ENCODE measurements around the gene SLX1A. TPM values are rescaled to one million over a fixed set of nuclear protein-coding genes. Genes with fewer than 3 reads are reported as not detected.
"Not testable (repeated sequence)": the region's sequence is repeated elsewhere in the genome, so short reads cannot be mapped to it uniquely, and the experiment has no call there.

Gene SLX1A
- total and polyA plus RNA-seq, 5 donors from 2014 or later, result 50.3 to 136 (median 100) TPM

DNA sequence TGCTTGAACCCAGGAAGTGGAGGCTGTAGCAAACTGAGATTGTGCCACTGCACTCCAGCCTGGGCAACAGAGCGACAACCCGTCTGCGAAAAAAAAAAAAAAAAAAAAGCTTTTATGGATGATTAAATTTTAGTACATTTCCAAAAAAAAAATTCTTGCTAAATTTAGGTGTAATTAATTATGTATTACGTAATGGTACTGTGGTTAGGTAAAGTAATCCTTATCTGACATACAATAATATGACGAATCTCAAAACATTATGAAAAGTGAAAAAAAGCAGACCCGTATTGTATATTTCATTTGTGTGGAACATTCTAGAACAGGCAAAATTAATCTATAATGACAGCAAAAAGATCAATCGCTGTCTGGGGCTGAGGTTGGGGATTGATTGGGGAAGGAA is 20.6 kb upstream of the SLX1A start:
- no peaks in the 10 kb centered on the region for H3K4me1 ChIP-seq (ENCODE audit: control insufficient read depth, insufficient read depth, low read length, poor library complexity, severe bottlenecking)
- ATAC-seq (ENCODE audit: low read depth in 2 of 2), result no peak
- H3K27me3 Mint-ChIP-seq, result no peaks in the 10 kb centered on the region
- no peak for DNase-seq
- no peaks in the 10 kb centered on the region for H3K9me3 ChIP-seq (ENCODE audit: control insufficient read depth in 2 of 2, low read length in 2 of 2)
- no peak overlapping the region for H3K27ac Mint-ChIP-seq
- no peaks in the 10 kb centered on the region for H3K9me3 Mint-ChIP-seq
- H3K27me3 ChIP-seq (ENCODE audit: control insufficient read depth, insufficient read depth, low read length), result no peaks in the 10 kb centered on the region
- peaks cover 0 to 2% (median 0%) of the 10 kb centered on the region in 4 donors for H3K4me1 Mint-ChIP-seq
- H3K4me3 ChIP-seq (ENCODE audit: low read depth, low read length), result no peak overlapping the region
- no peaks in the 10 kb centered on the region for H3K36me3 ChIP-seq (ENCODE audit: control insufficient read depth, insufficient read depth, low read length)
- no peak overlapping the region for H3K4me3 Mint-ChIP-seq
- no peaks in the 10 kb centered on the region for H3K36me3 Mint-ChIP-seq
- H3K27ac ChIP-seq (ENCODE audit: insufficient read depth, low read length, poor library complexity, severe bottlenecking), result no peak overlapping the region

DNA sequence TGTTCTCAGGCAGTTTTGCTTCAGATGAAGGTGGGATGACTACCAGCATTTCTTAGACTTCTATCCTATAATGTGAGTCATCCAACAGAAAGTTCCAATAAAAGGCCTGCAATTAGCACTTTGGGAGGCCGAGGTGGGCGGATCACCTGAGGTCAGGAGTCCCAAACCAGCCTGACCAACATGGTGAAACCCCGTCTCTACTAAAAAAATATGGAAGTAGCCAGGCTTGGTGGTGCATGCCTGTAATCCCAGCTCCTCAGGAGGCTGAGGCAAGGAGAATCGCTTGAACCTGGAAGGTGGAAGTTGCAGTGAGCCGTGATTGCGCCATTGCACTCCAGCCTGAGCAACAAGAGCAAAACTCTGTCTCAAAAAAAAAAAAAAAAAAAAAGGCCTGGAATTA is 16.8 kb upstream of the SLX1A start:
- not testable (repeated sequence) for H3K27ac Mint-ChIP-seq; H3K4me1 ChIP-seq (ENCODE audit: control insufficient read depth, insufficient read depth, low read length, poor library complexity, severe bottlenecking); H3K36me3 Mint-ChIP-seq; H3K9me3 Mint-ChIP-seq; H3K4me3 ChIP-seq (ENCODE audit: low read depth, low read length); H3K9me3 ChIP-seq (ENCODE audit: control insufficient read depth in 2 of 2, low read length in 2 of 2); ATAC-seq (ENCODE audit: low read depth in 2 of 2); H3K4me3 Mint-ChIP-seq; DNase-seq; H3K27me3 Mint-ChIP-seq; H3K36me3 ChIP-seq (ENCODE audit: control insufficient read depth, insufficient read depth, low read length); H3K27me3 ChIP-seq (ENCODE audit: control insufficient read depth, insufficient read depth, low read length); H3K27ac ChIP-seq (ENCODE audit: insufficient read depth, low read length, poor library complexity, severe bottlenecking)
- H3K4me1 Mint-ChIP-seq, result peaks cover 0 to 10% (median 4%) of the 10 kb centered on the region in 4 donors

DNA sequence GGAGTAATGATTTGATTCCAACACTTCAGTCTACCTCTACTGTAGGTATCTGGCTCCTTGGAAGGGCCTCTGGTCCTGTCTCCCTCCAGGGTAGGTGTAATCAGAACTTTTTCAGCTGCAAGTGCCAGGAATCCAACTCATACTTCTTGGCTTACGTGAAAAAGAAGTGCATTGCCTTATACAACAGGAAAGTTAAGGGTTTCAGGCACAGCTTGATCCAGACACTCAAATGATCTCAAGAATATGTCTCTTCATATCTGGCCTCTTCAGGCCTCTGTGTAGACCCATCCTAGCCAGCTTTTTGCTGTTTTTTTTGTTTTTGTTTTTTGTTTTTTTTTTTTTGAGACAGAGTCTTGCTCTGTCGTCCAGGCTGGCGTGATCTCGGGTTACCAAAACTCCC is 14.5 kb upstream of the SLX1A start:
- Mint-ChIP-seq H3K27ac (no peak overlapping the region), H3K9me3 (no peaks in the 10 kb centered on the region), H3K4me3 (no peak overlapping the region), H3K4me1 (peaks cover 3 to 17% (median 10%) of the 10 kb centered on the region in 4 donors), H3K36me3 (peaks cover 4% of the 10 kb centered on the region), H3K27me3 (peaks cover 5% of the 10 kb centered on the region)
- Histone ChIP-seq H3K9me3 (ENCODE audit: control insufficient read depth in 2 of 2, low read length in 2 of 2) (no peaks in the 10 kb centered on the region), H3K4me1 (ENCODE audit: control insufficient read depth, insufficient read depth, low read length, poor library complexity, severe bottlenecking) (peaks cover 11% of the 10 kb centered on the region), H3K4me3 (ENCODE audit: low read depth, low read length) (no peak overlapping the region), H3K27me3 (ENCODE audit: control insufficient read depth, insufficient read depth, low read length) (no peaks in the 10 kb centered on the region), H3K36me3 (ENCODE audit: control insufficient read depth, insufficient read depth, low read length) (no peaks in the 10 kb centered on the region), H3K27ac (ENCODE audit: insufficient read depth, low read length, poor library complexity, severe bottlenecking) (no peak overlapping the region)
- ATAC-seq (ENCODE audit: low read depth in 2 of 2) (no peak), DNase-seq (no peak)

GRCh38 chr16:30179931-30180330 is 13.7 kb upstream of the SLX1A start:
- peaks cover 7% of the 10 kb centered on the region for H3K27me3 Mint-ChIP-seq
- Histone ChIP-seq H3K9me3 (ENCODE audit: control insufficient read depth in 2 of 2, low read length in 2 of 2) (no peaks in the 10 kb centered on the region), H3K4me1 (ENCODE audit: control insufficient read depth, insufficient read depth, low read length, poor library complexity, severe bottlenecking) (peaks cover 16% of the 10 kb centered on the region), H3K27ac (ENCODE audit: insufficient read depth, low read length, poor library complexity, severe bottlenecking) (no peak overlapping the region), H3K4me3 (ENCODE audit: low read depth, low read length) (no peak overlapping the region), H3K27me3 (ENCODE audit: control insufficient read depth, insufficient read depth, low read length) (no peaks in the 10 kb centered on the region), H3K36me3 (ENCODE audit: control insufficient read depth, insufficient read depth, low read length) (no peaks in the 10 kb centered on the region)
- no peak overlapping the region for H3K4me3 Mint-ChIP-seq
- no peaks in the 10 kb centered on the region for H3K9me3 Mint-ChIP-seq
- ATAC-seq (ENCODE audit: low read depth in 2 of 2) (no peak), DNase-seq (no peak)
- peaks cover 3 to 17% (median 10%) of the 10 kb centered on the region in 4 donors for H3K4me1 Mint-ChIP-seq
- peaks cover 9% of the 10 kb centered on the region for H3K36me3 Mint-ChIP-seq
- H3K27ac Mint-ChIP-seq, result peak overlapping the region in 1 of 3 donors; percentile 29

GRCh38 chr16:30180741-30181140 is 12.9 kb upstream of the SLX1A start:
- Histone ChIP-seq H3K27me3 (ENCODE audit: control insufficient read depth, insufficient read depth, low read length) (no peaks in the 10 kb centered on the region), H3K36me3 (ENCODE audit: control insufficient read depth, insufficient read depth, low read length) (peaks cover 6% of the 10 kb centered on the region), H3K4me3 (ENCODE audit: low read depth, low read length) (no peak overlapping the region), H3K27ac (ENCODE audit: insufficient read depth, low read length, poor library complexity, severe bottlenecking) (no peak overlapping the region), H3K4me1 (ENCODE audit: control insufficient read depth, insufficient read depth, low read length, poor library complexity, severe bottlenecking) (peaks cover 24% of the 10 kb centered on the region), H3K9me3 (ENCODE audit: control insufficient read depth in 2 of 2, low read length in 2 of 2) (no peaks in the 10 kb centered on the region)
- DNase-seq, result no peak
- Mint-ChIP-seq H3K36me3 (peaks cover 11% of the 10 kb centered on the region), H3K9me3 (no peaks in the 10 kb centered on the region), H3K27me3 (peaks cover 7% of the 10 kb centered on the region), H3K4me3 (peak overlapping the region in 3 of 4 donors; percentile 23 to 78 (median 28)), H3K27ac (peak overlapping the region; percentile 48 to 86 (median 79)), H3K4me1 (peaks cover 3 to 17% (median 10%) of the 10 kb centered on the region in 4 donors)
- ATAC-seq (ENCODE audit: low read depth in 2 of 2), result no peak

DNA sequence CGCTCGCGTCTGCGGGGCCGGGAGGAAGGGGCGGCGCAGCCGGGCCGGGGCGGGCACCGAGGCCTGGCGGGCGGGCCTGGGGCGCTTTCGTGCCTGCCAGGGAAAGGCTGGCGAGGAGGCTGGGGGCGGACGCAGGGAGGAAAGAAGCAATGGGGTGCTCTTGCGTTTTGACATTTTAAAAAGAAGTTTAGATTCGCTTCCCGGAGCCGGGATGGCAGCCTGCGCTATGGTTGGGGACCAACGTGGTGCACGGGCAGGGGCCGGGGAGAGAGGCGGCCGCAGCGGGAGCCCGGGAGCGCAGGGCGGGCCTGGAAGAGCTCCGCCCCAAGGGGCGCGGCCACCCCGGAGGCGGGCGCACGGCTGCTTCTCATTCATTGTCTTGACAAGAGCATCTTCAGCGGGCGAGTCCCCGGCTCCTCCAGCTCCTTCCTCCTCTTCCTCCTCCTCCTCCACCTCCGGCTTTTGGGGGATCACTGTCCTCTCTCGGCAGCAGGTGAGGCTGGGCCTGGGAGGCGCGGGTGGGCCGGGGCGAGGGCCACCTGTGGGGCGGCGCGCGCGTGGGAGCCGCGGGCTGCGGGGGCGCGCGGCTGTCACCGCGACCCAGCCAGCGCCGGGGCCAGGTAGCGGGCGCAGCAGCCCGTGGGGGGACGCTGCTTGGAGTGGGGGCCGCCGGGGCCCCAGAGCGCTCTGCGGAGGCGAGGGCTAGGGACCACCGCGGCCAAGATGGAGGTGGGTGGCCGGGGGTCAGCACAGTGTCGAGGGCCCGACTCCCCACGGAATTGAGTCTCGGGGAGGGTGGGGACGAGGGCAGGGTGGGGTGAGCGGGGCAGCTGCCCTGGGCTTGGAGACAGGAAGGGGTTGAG is 10.2 kb upstream of the SLX1A start, which contains the start of gene CORO1A:
Gene CORO1A (plus strand): TSS at position 370 of the 863 bp plus-strand sequence. CDS start 1,608 bp downstream, outside the sequence.
- no peaks in the 10 kb centered on the region for H3K9me3 Mint-ChIP-seq
- peak within 1 kb of the TSS; percentile 99 to 100 (median 99) for H3K4me3 Mint-ChIP-seq
- Histone ChIP-seq H3K4me1 (ENCODE audit: control insufficient read depth, insufficient read depth, low read length, poor library complexity, severe bottlenecking) (peaks cover 51% of the 10 kb centered on the region), H3K36me3 (ENCODE audit: control insufficient read depth, insufficient read depth, low read length) (peaks cover 22% of the 10 kb centered on the region), H3K9me3 (ENCODE audit: control insufficient read depth in 2 of 2, low read length in 2 of 2) (no peaks in the 10 kb centered on the region), H3K4me3 (ENCODE audit: low read depth, low read length) (peak within 1 kb of the TSS; percentile 83), H3K27me3 (ENCODE audit: control insufficient read depth, insufficient read depth, low read length) (no peaks in the 10 kb centered on the region), H3K27ac (ENCODE audit: insufficient read depth, low read length, poor library complexity, severe bottlenecking) (peak within 1 kb of the TSS; percentile 90)
- peaks cover 24% of the 10 kb centered on the region for H3K36me3 Mint-ChIP-seq
- DNase-seq (peak; percentile 78 to 93 (median 85)), ATAC-seq (ENCODE audit: low read depth in 2 of 2) (peak; percentile 52 to 53)
- peak within 1 kb of the TSS; percentile 97 to 99 (median 98) for H3K27ac Mint-ChIP-seq
- H3K27me3 Mint-ChIP-seq, result peaks cover 7% of the 10 kb centered on the region
- H3K4me1 Mint-ChIP-seq, result peaks cover 4 to 40% (median 21%) of the 10 kb centered on the region in 4 donors

- H3K27me3 Mint-ChIP-seq, result peaks cover 7% of the 10 kb centered on the region
- peaks cover 51% of the 10 kb centered on the region for H3K4me1 ChIP-seq (ENCODE audit: control insufficient read depth, insufficient read depth, low read length, poor library complexity, severe bottlenecking)
- peaks cover 4 to 40% (median 21%) of the 10 kb centered on the region in 4 donors for H3K4me1 Mint-ChIP-seq
- H3K4me3 ChIP-seq (ENCODE audit: low read depth, low read length), result peak overlapping the region; percentile 83
- ATAC-seq (ENCODE audit: low read depth in 2 of 2) (peak; percentile 55 to 61), DNase-seq (peak; percentile 71 to 97 (median 92))
- H3K9me3 Mint-ChIP-seq, result no peaks in the 10 kb centered on the region
- H3K36me3 ChIP-seq (ENCODE audit: control insufficient read depth, insufficient read depth, low read length), result peaks cover 22% of the 10 kb centered on the region
- H3K27me3 ChIP-seq (ENCODE audit: control insufficient read depth, insufficient read depth, low read length), result no peaks in the 10 kb centered on the region
- peak overlapping the region; percentile 99 to 100 (median 99) for H3K4me3 Mint-ChIP-seq
- H3K36me3 Mint-ChIP-seq, result peaks cover 24% of the 10 kb centered on the region
- H3K27ac ChIP-seq (ENCODE audit: insufficient read depth, low read length, poor library complexity, severe bottlenecking), result peak overlapping the region; percentile 90
- H3K9me3 ChIP-seq (ENCODE audit: control insufficient read depth in 2 of 2, low read length in 2 of 2), result no peaks in the 10 kb centered on the region
- peak overlapping the region; percentile 97 to 99 (median 98) for H3K27ac Mint-ChIP-seq
Measured at GRCh38 chr16:30184096-30184890, 9.4 kb upstream of the SLX1A start.
